Right lobe of liver (tissue), 4 donors: ENCODE data around the gene ITPKC.

Experiments
- POLR2A ChIP-seq: fragments of 450-650 bp; IDR thresholded peaks from one replicate; pipeline ENCODE4 v1.6.1; 2017; ENCODE audit warnings: antibody characterized with exemption, mild to moderate bottlenecking
- TF ChIP-seq, protein P1 (sequence below), 4 donors: fragments of 200-600 bp in 3 of 4; fragments of 450-650 bp in 1 of 4; IDR thresholded peaks; one replicate each; pipeline versions ENCODE4 v1.5.1 to v1.8.0; 2016 to 2022; ENCODE audit warnings: antibody characterized with exemption in 4 of 4, mild to moderate bottlenecking in 2 of 4
- donor health status: DM: no; HTN: no; CAD: no.
- donor health status: DM: no; HTN: no; CAD: no.
- donor health status: DM: no; HTN: yes; CAD: no.

DNA sequence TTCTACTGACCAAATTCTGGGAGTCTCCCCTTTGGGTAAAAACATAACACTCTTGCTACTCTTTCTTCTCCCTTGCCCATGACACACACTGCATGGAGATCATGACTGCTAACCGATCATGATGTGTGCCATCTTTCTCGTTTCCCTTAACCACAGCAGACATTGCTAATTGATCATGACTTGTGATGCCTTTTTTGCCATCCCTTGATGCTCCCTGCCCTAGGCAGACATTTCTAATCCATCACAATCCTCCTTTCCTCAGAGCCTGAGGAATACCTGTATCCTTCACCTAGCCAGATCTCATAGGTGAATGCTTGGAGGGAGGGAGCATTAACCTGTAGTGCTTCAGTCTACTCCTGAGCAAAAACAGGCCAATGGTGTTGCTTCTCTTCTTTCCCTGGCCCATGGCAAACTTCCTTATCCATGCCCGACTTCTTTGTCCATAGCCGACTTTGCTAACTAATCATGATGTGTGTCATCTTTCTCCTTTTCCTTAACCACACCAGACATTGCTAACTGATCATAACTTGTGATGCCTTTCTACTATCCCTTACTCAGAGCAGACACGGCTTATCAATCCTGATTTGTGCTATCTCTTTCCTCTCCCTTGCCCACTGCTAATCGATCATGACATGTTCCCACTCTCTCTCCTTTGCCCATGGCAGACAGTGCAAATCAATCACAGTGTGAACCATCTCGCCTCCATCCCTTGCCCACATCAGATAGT is 44.2 kb upstream of the ITPKC start:
- TF ChIP-seq, protein P1, sequence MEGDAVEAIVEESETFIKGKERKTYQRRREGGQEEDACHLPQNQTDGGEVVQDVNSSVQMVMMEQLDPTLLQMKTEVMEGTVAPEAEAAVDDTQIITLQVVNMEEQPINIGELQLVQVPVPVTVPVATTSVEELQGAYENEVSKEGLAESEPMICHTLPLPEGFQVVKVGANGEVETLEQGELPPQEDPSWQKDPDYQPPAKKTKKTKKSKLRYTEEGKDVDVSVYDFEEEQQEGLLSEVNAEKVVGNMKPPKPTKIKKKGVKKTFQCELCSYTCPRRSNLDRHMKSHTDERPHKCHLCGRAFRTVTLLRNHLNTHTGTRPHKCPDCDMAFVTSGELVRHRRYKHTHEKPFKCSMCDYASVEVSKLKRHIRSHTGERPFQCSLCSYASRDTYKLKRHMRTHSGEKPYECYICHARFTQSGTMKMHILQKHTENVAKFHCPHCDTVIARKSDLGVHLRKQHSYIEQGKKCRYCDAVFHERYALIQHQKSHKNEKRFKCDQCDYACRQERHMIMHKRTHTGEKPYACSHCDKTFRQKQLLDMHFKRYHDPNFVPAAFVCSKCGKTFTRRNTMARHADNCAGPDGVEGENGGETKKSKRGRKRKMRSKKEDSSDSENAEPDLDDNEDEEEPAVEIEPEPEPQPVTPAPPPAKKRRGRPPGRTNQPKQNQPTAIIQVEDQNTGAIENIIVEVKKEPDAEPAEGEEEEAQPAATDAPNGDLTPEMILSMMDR (IDR thresholded peaks at IDR 0.05): no peak
- TF ChIP-seq POLR2A: no peak
